GM18867 (cell line): Measurements from ENCODE around the gene EGFLAM.
A peak's percentile ranks its signal among the peaks of the same experiment; 100 is the strongest.
"Not testable (repeated sequence)": the region's sequence is repeated elsewhere in the genome, so short reads cannot be mapped to it uniquely, and the experiment has no call there.

Experiments used
- ATAC-seq: cut with Tn5 transposase; IDR thresholded peaks from one replicate; pipeline ENCODE4 v1.9.1; 2021; ENCODE audit warnings: mild to moderate bottlenecking, moderate library complexity; ENCODE audit not compliant: unreplicated experiment

Gene EGFLAM

DNA sequence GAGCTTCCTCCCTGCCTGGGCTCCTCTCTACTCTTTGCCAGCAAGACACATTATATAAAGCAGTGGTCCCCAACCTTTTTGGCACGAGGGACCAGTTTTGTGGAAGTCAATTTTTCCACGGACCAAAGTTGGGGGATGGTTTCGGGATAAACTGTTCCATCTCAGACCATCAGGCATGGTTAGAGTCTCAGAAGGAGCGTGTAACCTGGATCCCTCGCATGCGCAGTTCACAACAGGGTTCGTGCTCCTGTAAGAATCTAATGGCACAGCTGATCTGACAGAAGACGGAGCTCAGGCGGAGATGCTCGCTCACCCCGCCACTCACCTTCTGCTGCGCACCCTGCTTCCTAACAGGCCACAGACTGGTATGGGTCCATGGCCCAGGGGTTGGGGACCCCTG is 155.3 kb downstream of the EGFLAM start:
- ATAC-seq = no peak

DNA sequence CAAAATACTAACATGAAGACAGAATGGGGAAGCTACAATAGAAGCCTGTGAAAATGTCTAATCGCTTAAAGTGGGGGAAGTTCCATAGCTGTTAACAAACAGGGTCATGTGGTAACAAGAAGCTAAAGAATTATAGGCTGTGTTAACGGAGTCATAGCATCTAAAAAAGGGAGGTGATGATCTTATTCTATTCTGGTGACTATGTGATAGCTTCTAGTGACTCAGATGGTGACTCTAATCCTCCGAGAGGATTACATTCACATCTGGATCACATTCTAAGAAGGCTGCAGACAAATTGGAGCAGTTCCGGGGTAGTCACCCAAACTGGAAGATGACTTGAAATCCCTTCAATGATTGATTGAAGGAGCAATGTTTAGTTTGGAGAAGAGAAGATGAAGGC is 156.0 kb downstream of the EGFLAM start:
- ATAC-seq = no peak

DNA sequence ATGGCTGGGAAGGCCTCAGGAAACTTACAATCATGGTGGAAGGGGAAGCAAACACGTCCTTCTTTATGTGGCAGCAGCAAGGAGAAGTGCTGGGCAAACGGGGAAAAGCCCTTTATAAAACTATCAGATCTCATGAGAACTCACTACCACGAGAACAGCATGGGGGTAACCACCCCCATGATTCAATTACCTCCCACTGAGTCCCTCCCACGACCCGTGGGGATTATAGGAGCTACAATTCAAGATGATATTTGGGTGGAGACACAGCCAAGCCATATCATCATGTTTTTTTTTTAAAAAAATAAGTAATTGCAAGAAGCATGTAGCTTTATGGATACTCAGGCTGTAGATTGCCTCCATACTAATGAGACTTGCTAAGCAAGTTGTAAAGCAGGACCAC is 157.4 kb downstream of the EGFLAM start:
- ATAC-seq = not testable (repeated sequence)

DNA sequence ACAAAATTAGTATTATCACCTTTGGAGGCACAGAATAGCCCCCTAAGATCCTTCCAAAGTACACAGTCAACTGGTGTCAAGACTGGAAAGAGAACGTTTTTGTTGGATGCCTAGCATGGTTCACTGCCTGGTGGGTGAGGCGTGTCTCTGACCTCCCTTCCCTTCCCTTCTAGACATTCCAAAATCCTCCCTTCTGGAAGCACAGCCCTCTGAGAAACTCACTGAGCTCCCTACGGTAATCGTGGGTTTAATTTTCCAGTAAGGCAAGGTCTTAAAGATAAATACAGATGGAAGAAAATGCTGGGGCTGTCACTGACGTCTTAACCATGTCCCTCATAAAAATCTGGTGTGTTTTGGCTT is 159.3 kb downstream of the EGFLAM start:
- no peak for ATAC-seq

DNA sequence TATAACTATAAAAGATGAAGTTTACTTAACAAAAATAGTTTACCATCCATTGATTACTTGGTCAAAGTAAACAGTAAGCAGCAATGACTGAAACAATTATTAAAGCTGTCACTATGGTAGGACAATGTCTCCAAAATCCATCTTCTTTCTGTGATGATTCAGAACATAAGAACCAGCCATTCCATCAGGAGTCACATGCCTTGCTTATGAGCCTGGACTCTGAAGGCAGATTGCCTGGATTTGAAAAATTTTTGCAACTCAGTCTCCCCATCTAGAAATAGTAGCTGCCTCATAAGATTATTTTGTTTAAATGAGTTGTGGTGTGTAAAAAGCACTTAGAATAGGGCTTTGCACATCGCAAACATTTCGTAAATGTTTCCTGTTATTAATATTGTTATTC is 161.9 kb downstream of the EGFLAM start:
- ATAC-seq = no peak

DNA sequence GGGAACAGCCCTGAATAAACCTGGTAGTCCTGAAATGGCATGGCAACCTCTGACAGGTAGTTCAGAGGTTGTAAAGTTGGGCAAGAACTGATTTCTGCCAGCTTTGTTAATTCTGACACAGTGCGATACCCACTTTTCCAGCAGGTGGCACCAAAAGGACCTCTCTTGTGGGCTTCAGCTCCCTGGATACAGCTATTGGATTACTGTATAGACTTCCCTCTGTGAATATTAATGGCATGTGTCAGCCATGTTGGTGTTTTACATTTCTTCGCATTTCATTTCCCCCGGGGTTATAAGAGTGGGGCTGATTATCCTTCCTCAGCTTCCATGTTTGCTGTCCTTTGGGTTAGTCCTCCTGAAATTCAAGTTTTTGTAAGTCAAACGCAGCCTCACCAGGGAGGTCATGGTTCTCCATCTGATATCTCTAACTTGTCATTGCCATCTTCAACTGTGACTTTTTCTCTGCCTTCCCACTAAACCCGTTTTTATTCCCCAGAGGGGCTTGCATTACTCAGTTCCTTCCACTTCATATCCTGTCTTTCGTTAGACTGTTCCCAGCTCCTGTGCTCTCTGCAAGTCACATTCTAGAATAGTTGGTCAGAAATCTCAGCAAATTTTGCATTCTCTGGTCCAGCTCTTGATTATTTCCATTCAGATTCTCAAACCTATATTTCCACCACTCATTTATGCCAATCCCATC is 162.5 kb downstream of the EGFLAM start:
- peak; percentile 71 for ATAC-seq

DNA sequence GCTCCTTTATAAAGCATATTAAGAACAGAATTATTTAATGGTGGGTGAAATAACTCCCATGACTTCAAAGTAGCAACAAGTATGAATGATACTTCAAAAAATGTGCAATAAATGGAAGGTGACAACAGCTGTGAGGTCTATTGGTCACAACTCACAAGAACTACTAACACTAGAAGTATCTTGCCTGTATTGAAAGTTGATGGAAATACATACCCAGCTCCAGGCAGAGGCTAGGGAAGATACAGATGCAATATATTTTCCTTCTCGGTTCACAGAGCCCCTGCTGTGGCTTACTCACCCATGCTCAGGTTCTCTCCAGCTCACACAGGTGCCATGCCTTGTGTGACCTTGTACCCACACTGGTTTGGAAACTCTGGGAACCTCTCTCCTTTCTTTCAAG is 164.3 kb downstream of the EGFLAM start:
- ATAC-seq = no peak

DNA sequence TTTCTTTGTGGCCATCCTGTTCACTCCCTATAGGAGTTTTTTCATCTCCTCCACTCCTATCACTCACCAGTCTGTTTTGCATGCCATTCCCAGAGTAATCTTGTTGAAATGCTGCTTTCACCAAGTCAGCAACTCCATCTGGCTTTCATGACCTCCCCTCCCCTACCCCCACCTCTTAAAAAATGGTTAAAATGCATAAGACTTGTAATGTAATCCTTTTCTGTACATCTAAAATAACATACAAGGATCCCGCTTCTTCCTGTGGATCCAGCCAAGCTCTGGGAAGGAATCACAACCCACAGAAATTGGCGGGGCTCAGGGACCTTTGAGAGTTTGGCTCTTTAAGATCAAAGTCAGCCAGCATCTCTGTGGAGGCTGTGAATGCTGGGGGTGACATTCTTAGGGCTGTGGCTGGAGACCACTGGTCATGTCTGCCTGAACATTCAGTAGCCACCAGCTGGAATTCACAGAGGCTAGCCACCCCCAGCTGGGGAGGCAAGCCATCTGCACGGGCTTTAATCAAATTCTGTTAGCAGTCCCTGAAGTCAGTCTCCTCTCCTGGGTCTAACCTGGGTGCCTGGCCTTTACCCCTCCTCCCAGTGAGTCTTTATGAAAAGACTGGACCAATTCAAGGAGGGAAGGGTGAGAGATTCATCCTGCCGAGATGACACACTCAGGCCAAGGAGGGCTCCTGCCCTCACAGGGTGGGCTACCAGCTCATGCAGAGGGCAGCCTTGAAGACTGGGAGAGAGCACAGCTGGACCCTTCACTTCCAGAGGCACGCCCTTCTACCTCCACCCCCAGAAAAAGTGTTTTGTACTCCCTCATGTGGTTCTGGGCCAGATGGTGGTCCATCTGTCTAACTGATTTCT is 165.2 kb downstream of the EGFLAM start:
- ATAC-seq = no peak

DNA sequence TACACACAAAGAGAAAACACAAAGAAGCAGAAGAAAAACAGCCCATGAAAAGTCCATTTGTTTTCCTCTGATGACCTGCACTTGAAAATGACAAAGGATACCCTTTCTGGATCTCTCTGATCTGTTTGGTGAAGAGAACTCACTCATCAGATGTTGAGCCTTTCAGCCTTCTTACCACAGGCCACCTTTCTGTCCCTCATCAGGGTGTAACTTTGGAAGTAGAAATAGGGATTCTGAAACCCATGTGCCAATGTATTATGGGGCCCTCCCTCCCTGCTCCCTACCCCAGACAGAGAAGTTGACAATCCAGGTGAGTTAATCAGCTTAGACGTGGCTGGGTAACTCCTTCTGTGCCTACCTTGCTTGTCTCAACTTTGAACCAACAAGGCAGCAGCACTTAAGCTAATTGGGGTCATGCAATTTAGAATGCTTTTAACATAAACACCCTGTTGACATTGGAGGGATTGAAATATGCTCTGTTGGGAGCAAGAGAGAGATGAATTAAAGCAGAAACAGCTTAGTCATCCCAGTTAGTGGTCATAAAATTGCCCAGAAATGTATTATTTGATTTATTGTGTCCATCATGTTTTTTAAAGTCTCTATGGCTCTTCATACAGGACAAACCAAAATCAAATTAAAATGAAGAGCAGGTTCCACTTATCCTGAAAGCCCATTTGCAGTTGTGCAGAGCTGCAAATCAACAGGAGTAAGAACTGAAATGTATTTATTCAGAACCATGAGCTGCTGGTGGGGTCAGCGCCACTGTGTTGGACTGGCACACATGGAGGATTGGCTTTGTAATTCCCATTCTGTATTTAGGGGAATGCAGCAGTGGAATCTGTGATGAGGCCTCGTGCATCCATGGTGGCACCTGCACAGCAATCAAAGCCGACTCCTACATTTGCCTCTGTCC is 166.0 kb downstream of the EGFLAM start:
- ATAC-seq = no peak

DNA sequence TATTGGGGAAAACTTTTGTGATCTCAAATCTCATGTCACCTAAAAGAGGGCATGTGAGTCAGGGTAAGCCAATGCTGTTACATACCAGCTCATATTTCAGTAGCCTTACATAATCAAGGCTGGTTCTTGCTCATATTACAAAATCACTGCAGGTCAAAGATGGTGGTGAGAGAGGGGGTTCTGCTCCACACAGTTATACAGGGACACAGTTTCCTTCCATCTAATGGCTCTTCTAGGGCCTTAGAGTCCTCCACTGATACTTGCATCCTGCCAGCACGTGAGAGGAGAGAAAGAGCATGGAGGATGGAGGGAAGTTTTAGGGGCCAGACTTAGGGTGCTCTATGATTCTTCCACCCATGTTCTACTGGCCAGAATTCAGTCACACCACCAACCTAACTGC is 168.1 kb downstream of the EGFLAM start:
- ATAC-seq = no peak

DNA sequence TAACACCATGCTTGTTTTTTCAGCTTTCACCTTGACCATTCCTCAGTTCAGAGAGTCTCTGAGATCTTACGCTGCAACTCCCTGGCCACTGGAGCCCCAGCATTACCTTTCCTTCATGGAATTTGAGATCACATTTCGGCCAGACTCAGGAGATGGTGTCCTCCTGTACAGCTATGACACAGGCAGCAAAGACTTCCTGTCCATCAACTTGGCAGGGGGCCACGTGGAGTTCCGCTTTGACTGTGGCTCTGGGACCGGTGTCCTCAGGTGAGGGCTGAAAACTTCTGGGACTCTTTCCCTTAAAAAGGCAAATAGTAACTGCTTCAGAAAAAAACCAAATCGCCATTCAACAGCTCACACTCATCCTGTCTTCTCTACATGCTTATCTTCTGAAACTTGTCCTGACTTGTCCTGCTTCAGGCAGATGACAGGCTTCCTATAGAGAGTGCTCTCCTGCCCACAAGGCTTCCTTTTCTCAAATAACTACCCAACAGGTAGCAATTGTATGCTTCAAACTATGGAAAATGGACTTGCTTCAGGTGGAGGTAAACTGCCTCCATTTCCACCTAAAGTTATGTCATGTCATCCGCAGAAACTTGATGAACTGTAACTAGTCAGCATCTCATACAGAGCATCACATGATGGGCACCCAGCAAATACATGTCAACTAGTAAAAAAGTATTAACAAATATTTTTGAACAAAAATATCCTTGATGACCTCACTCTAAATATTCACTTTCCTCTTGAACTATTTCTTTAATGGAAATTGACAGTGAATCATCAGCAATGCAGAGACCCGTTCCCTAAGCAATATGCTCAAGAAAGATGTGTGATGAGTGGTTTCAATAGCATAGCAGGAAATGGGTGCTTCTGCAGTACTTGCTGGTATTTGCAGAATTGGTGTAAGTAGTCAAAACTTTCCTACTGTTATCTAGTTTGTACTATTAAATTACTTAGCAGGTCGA is 168.9 kb downstream of the EGFLAM start:
- ATAC-seq = no peak

DNA sequence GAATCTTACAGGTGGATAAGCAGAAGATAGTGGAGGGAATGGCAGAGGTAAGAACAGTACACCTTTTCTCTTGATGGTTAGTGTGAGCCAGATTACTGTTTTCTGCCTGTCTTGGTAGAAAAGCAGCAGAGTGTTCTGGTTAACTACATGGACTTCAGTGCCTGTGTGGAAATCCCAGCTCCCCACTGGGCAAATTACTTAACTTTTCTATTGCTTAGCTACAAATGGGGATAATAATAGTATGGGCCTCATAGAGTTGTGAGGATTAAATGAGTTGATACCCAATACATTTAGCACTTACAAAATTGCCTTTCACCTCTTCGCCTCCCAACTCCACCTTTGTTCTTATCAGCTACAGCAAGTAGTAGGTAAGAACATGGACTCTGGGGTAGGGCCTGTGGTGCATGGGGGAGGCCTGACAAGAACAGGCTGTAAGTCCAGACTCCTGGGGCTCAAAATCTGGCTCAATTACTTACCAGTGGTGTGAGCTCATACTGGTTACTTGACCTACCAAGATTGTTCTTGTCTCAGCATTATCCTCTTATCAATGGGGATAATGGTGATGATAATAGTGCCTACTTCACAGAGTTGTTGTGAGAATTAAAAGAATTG is 173.0 kb downstream of the EGFLAM start:
- no peak for ATAC-seq

DNA sequence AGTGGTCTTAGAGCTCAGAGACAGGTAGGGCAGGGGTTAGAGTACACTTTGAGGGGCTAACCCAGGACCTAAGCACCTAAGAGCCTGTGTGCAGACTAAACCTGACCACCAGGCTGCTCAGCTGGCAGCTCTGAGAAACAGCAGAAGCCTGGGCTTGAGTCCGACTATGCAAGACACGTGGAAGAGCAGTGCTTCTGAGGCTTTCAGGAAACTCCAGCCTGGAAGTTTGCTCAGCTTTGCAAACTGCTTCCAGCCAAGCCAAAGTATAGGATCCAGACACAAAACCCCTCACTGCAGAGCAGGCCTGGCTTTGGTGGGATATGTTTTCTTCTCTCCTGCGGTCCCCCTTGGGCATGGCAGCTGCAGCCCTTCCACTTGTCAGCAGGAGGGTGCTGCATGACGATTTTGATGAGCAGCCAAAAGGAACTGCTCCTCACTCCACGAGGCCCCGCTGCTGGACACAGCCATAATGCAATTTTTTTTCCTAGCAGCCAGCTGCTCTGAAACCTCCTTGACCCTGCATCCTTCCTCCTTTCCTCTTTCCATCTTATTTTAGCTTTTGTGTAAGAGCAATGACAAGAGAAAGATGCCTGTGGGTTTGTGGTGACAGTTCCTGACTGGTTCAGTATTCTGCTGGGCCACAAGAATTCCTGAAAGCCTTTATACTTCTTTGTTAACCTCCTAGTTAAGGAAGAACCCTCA is 175.0 kb downstream of the EGFLAM start:
- no peak for ATAC-seq

DNA sequence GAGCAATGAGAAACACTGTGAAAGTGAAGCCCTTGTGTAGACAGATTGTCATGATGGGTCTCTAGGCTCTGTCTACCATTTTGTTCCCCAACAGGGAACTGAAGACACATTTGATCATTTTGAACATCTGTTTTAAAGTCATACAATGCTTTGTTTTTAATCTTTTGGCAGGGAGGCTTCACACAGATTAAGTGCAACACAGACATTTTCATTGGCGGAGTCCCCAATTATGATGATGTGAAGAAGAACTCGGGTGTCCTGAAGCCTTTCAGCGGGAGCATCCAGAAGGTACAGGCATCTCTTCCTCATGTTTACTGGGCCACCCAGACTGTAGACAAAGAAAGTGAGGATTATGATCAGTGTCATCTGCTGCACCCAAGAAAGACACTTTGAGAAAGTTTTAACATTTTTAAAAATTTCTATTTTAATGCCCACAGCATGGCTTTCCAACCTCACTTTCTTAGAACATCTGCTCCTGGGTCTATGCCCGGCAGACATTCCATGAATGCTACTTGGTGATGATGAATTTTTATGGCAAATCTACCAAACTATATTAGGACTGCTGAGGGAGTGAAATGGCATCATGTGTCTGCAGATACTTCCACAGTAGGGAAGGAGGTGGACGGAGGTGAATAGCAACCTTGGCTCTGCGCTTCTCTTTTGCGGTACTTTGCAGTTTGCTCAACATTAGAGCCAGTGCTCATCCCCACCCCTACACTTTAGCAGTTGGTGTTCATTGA is 176.8 kb downstream of the EGFLAM start:
- ATAC-seq = no peak

DNA sequence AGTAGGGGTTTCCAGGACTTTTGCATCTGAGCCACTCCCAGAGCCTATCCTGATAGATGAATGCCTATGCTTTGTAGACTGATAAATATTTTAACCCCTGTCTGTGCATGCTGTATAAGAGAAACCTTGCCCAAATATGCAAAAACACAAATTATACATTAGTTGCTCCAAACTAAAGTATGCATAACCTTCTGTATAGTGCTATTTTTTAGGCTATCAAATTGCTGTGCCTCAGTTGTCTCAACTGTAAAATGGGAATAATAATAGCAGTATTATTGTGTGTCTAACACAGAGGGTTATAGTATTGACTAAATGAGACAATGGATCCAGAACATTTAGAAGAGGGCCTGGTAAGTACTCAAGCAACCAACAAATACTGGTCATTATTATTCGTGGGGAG is 180.4 kb downstream of the EGFLAM start:
- no peak for ATAC-seq

DNA sequence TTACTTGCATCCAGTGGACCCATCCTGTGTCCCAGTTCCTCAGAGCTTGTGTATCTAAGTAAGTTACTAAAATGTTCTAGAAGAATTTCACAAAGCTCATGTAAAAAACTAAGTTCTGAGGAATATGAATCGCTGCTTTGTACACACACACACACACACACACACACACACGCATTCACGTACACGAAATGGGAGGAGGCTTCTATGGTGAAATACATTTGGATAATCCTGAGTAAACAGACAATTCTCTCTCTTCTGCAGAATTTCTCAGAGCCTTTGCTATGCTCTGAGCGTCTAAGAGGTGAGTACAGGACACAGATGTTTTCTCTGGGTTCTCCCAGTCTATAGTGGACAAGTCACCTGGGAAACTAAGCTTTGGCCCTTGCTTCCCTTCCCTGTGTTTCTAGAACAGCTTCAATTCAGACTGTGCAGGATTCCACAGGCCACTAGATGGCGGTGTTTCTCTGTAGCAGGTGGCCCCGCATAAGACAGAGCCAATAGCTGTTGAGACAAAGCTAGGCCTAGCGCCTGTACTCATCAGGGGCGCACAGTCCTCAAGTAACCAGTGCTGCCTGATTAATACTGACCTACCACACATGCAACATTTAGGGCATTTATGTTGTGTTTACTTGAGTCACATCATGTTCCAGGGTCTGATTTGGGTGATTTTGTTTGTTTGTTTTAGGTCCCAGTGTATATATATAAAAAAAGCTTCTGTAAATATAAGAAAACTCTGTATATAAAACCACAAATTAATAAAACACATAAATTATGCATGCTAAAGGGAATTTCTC is 183.3 kb downstream of the EGFLAM start:
- peak; percentile 99 for ATAC-seq

DNA sequence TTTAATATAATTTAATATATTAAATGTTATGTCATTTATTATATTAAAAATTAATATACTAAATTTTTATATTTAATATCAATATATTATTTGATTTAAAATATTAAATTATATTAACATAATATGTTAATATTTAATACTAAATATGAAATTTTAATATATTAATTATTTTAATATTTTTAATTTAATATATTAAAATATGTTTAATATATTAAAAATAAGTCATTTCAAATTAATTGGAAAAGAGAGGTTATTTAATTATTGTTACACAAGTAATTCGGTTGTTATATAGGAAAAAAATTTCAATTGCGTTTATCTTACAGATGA is 183.9 kb downstream of the EGFLAM start:
- no peak for ATAC-seq

DNA sequence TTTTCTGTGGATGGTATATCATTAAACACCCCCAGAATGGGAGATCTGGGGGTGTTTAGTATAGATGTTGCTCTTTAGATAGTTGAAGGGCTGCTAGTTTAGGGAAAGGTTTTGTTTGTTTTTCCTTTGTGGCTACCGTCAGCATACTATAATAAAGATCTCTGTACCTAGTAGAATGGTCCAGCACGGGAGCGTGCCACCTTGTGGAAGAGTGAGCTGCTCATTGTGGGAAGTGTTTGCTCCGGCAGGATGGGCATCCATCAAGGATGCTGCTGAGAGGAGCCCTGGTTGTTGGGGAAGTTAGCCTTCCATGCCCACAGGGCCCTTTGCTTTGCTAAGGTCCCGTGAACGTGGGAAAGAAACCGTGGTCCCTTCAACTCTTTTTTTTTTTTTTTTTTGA is 185.0 kb downstream of the EGFLAM start:
- ATAC-seq = no peak
